Motor neuron (in vitro differentiated cells): ENCODE results near the gene PAPLN. TPM values are rescaled to one million over a fixed set of nuclear protein-coding genes. Genes with fewer than 3 reads are reported as not detected.

ENCODE experiments used
- ATAC-seq, 8 experiments: fragments of 200-7000 bp; cut with Tn5 transposase; replicated peaks in 6 of 8; 2 replicates each; pipeline ENCODE4 v1.8.0; 2021; ENCODE audit warnings: mild to moderate bottlenecking in 8 of 8, moderate library complexity in 8 of 8
- H3K27ac ChIP-seq, 2 donors: fragments of 250-450 bp; sonication (Bioruptor Pico); 2 replicates each; pipeline ENCODE4 v1.9.0; 2021; ENCODE audit warnings: antibody characterized with exemption in 2 of 2, mild to moderate bottlenecking in 2 of 2, moderate library complexity in 1 of 2
- H3K4me1 ChIP-seq, 2 donors: fragments of 250-450 bp; sonication (Bioruptor Pico); replicated peaks in 1 of 2; 2 replicates each; pipeline ENCODE4 v1.6.1; 2021; ENCODE audit warnings: antibody characterized with exemption in 2 of 2, mild to moderate bottlenecking in 2 of 2, moderate library complexity in 1 of 2
- H3K4me3 ChIP-seq, 5 donors: fragments of 250-450 bp; sonication (Bioruptor Pico); 2 replicates each; pipeline ENCODE4 v1.9.0; 2021; ENCODE audit warnings: antibody characterized with exemption in 5 of 5, mild to moderate bottlenecking in 5 of 5, moderate library complexity in 4 of 5
- WGBS, 10 experiments: fragments of 450-650 bp; shearing (Covaris generic); methylation state at CpG; one replicate each; pipeline ENCODE4 v1.0.0; 2022; 5-methylcytosine and 5-hydroxymethylcytosine counted together
- in situ Hi-C, 9 experiments: fragments of 400-800 bp; cut with MboI; loops; one replicate each; pipeline ENCODE4 v1.15.0; 2021; ENCODE audit warnings: low sequenced_read_pairs in 9 of 9, low pct_unique_long_range_greater_than_20kb in 2 of 9; ENCODE audit not compliant: unreplicated experiment in 9 of 9
- total RNA-seq, 8 experiments: library from RNA; unstranded; fragments of 300-600 nt; gene quantifications; 2 replicates each; pipeline versions ENCODE4 v1.2.3 to v1.2.4, GENCODE V29; 2022

The PAPLN gene
- total RNA-seq, 8 experiments from 2014 or later: 0.54 to 29.4 (median 1.5) TPM

GRCh38 chr14:73262427-73263183, 25.3 kb downstream of the PAPLN start:
- no peak overlapping the region for H3K27ac ChIP-seq
- no peak for ATAC-seq
- 60 to 92% (median 92%) methylated on average over 2 to 8 of the region's 20 CpGs; no CpG with 5 or more reads in 4 of the 10 experiments for WGBS, 10 experiments
- in situ Hi-C loops: no loop called here
- no peak overlapping the region for H3K4me3 ChIP-seq
- peaks cover 15 to 16% of the 10 kb centered on the region in 2 donors for H3K4me1 ChIP-seq

- in situ Hi-C loops: no loop called here
- ATAC-seq: no peak
- no CpG with 5 or more reads among the region's 7 CpGs for WGBS, 10 experiments
- no peak overlapping the region for H3K27ac ChIP-seq
- H3K4me3 ChIP-seq: no peak overlapping the region
- peaks cover 15 to 16% of the 10 kb centered on the region in 2 donors for H3K4me1 ChIP-seq
Measured at GRCh38 chr14:73263606-73264005, 26.3 kb downstream of the PAPLN start.

GRCh38 chr14:73264080-73264884, 27.0 kb downstream of the PAPLN start:
- Histone ChIP-seq H3K4me1 (peaks cover 15 to 16% of the 10 kb centered on the region in 2 donors), H3K27ac (no peak overlapping the region), H3K4me3 (no peak overlapping the region)
- in situ Hi-C loops: no loop called here
- 90 to 100% (median 95%) methylated on average over 1 to 8 of the region's 23 CpGs; no CpG with 5 or more reads in 6 of the 10 experiments for WGBS, 10 experiments
- no peak for ATAC-seq

- Histone ChIP-seq H3K4me1 (peaks cover 15 to 16% of the 10 kb centered on the region in 2 donors), H3K4me3 (no peak overlapping the region), H3K27ac (no peak overlapping the region)
- in situ Hi-C loops: no loop called here
- ATAC-seq: peak in 1 of 8 experiments; percentile 9
- WGBS, 10 experiments: 20 to 100% (median 90%) methylated on average over 1 to 6 of the region's 18 CpGs; no CpG with 5 or more reads in 3 of the 10 experiments
Measured at GRCh38 chr14:73264885-73265720, 27.8 kb downstream of the PAPLN start.

- H3K4me1 ChIP-seq: peaks cover 11 to 12% of the 10 kb centered on the region in 2 donors
- 40 to 100% (median 85%) methylated on average over 1 to 3 of the region's 3 CpGs; no CpG with 5 or more reads in 3 of the 10 experiments for WGBS, 10 experiments
- ATAC-seq: no peak
- in situ Hi-C loops: no loop called here
- no peak overlapping the region for H3K4me3 ChIP-seq
- H3K27ac ChIP-seq: no peak overlapping the region
Measured at GRCh38 chr14:73265721-73266046, 28.4 kb downstream of the PAPLN start.

- WGBS, 10 experiments: 100% methylated on average over 2 of the region's 7 CpGs; no CpG with 5 or more reads in 9 of the 10 experiments
- ATAC-seq: no peak
Measured at GRCh38 chr14:73266317-73266716, 29.0 kb downstream of the PAPLN start.

GRCh38 chr14:73267474-73267873, 30.2 kb downstream of the PAPLN start:
- H3K4me3 ChIP-seq: no peak overlapping the region
- ATAC-seq: no peak
- WGBS, 10 experiments: 0 to 93% methylated on average over 1 to 2 of the region's 6 CpGs; no CpG with 5 or more reads in 8 of the 10 experiments
- in situ Hi-C loops: no loop called here
- H3K27ac ChIP-seq: no peak overlapping the region
- H3K4me1 ChIP-seq: no peaks in the 10 kb centered on the region

More at GRCh38 chr14:73266317-73266716, 29.0 kb downstream of the PAPLN start:
- Histone ChIP-seq H3K4me3 (no peak overlapping the region), H3K4me1 (peaks cover 5 to 6% of the 10 kb centered on the region in 2 donors), H3K27ac (no peak overlapping the region)
- in situ Hi-C loops: no loop called here

- in situ Hi-C loops: no loop called here
- peak in 1 of 8 experiments; percentile 27 for ATAC-seq
- no peak overlapping the region for H3K27ac ChIP-seq
Measured at GRCh38 chr14:73269729-73270531, 32.6 kb downstream of the PAPLN start.

GRCh38 chr14:73272393-73272792, 35.1 kb downstream of the PAPLN start:
- in situ Hi-C loops: no loop called here
- ATAC-seq: no peak
- H3K4me1 ChIP-seq: no peaks in the 10 kb centered on the region
- 27 to 100% (median 74%) methylated on average over 2 to 6 of the region's 6 CpGs; no CpG with 5 or more reads in 4 of the 10 experiments for WGBS, 10 experiments
- H3K27ac ChIP-seq: no peak overlapping the region
- no peak overlapping the region for H3K4me3 ChIP-seq

More at GRCh38 chr14:73269729-73270531, 32.6 kb downstream of the PAPLN start:
- WGBS, 10 experiments: 77 to 96% (median 88%) methylated on average over 4 to 23 of the region's 48 CpGs; no CpG with 5 or more reads in 4 of the 10 experiments
- no peaks in the 10 kb centered on the region for H3K4me1 ChIP-seq
- H3K4me3 ChIP-seq: no peak overlapping the region

GRCh38 chr14:73273799-73274198, 36.5 kb downstream of the PAPLN start:
- Histone ChIP-seq H3K4me1 (no peaks in the 10 kb centered on the region), H3K4me3 (no peak overlapping the region), H3K27ac (no peak overlapping the region)
- WGBS, 10 experiments: 80 to 100% (median 82%) methylated on average over 1 to 4 of the region's 4 CpGs; no CpG with 5 or more reads in 3 of the 10 experiments
- in situ Hi-C loops: no loop called here
- ATAC-seq: no peak

GRCh38 chr14:73276836-73277235, 39.5 kb downstream of the PAPLN start:
- Histone ChIP-seq H3K4me1 (no peaks in the 10 kb centered on the region), H3K4me3 (no peak overlapping the region), H3K27ac (no peak overlapping the region)
- 17 to 100% (median 85%) methylated on average over 1 to 3 of the region's 7 CpGs; no CpG with 5 or more reads in 5 of the 10 experiments for WGBS, 10 experiments
- no peak for ATAC-seq
- in situ Hi-C loops: loop anchor here in 2 of 9 experiments (25.0 kb wide), 1 partner anchor 185 kb away; the partner anchor contains the start of gene NUMB (in 2 of the 2)

- 100% methylated on average over 1 to 2 of the region's 2 CpGs; no CpG with 5 or more reads in 6 of the 10 experiments for WGBS, 10 experiments
- no peak for ATAC-seq
- no peaks in the 10 kb centered on the region for H3K4me1 ChIP-seq
- H3K4me3 ChIP-seq: no peak overlapping the region
- in situ Hi-C loops: loop anchor here in 2 of 9 experiments (25.0 kb wide), 1 partner anchor 185 kb away; the partner anchor contains the start of gene NUMB (in 2 of the 2)
- no peak overlapping the region for H3K27ac ChIP-seq
Measured at GRCh38 chr14:73277376-73277775, 40.1 kb downstream of the PAPLN start.
